HG03520 (cell line): ENCODE measurements around the gene SCN9A.
"Not testable (repeated sequence)": the region's sequence is repeated elsewhere in the genome, so short reads cannot be mapped to it uniquely, and the experiment has no call there.

ENCODE experiments used
- ATAC-seq: cut with Tn5 transposase; IDR thresholded peaks from one replicate; pipeline ENCODE4 v1.9.1; 2021; ENCODE audit warnings: mild to moderate bottlenecking, moderate library complexity; ENCODE audit not compliant: unreplicated experiment

Gene SCN9A

DNA sequence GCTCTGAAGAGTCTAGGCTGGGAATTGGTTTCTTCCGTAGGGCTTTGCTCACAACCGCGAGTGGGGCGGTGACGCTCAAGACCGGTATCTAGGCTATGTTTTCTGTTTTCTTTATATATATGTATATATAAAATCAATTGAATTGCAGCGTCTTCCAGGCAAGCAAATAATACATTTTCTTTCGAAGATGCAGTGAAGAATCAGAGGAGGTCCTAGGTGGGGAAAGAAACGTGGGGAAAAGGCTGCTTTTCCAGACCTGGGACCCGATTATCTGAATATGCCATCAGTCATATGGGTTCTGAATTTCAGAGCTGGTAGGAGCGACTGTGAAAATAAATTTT lies 714 bp upstream of the SCN9A start:
- no peak for ATAC-seq

DNA sequence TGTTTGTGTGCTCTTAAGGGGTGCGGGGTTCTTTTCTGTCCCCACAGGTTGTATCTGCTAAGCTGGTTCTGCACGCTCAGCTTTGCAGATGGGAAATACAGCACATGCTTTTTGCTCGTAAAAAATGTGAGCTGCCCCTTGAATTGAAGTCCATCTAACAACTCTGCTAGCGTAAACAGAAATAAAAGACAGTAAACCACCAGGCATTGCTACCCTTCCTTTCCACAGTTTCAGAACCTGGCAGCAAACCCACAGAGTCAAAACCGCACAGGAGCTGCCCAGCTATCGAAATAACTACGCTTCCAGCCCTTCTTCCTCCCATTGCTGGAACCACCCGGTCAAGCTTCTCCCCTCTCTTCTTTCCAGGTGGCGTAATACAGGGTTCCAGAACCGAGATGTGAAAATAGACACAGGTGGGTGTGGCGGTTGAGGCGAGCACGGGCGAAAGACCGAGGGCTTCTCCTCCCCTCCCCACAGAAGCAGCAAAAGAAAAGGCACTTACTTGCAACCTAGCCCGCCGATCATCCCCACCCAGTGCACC lies 479 bp downstream of the SCN9A start:
- ATAC-seq = no peak

DNA sequence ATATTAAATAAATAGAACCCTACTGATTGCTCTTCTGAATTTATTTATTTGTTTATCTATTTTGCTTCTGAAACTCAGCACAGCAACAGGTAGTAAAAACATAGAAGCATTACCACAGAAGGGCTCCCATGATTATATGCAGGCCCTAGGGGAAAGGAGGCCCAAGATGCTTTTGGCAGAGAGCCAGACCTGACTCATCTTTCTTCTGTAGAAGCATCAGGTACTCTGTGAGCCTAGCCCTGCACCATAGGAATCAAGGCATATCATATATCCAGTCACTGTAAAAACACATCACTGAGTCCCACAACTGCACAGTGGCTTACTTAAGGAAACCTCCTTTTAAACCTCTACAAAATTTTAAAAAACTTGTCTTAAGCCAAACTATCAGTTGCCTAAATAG lies 1.8 kb downstream of the SCN9A start:
- ATAC-seq = no peak

DNA sequence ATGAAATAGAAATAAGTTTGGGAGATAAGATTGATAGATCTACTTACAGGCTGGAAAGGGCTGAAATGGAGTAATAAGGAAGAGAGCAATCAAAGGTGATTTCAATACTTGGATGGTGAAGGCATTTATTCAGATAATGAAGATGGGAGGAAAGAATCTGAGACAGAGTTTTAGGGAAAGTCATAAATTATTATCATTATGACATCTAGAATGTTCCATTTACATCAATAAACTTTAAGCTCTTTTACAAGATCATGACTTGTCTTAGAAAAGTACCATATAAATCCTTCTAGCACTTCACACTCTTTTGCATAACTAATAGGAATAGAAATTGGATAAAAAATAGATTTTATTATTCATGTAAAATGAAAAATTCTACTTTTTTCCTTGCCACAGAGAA lies 2.2 kb downstream of the SCN9A start:
- no peak for ATAC-seq

DNA sequence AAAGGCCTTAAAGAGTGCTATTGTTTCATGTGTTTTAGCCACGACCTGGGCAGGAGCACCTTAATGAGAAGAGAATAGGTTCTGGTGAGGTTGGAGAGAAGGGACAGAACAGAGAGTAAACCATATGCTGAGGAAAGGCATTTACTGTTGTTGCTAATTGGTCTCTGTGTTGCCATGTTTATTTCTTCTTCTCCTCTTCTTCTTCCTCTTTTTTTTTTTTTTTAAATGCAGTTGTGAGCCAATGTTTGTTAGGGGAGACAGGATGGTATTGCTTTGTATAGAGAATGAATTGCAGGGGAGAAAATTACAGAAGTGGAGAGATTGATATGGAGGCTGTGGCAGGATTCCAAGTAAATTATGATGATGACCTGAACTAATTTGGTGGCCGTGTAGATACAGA lies 2.6 kb downstream of the SCN9A start:
- ATAC-seq = no peak

DNA sequence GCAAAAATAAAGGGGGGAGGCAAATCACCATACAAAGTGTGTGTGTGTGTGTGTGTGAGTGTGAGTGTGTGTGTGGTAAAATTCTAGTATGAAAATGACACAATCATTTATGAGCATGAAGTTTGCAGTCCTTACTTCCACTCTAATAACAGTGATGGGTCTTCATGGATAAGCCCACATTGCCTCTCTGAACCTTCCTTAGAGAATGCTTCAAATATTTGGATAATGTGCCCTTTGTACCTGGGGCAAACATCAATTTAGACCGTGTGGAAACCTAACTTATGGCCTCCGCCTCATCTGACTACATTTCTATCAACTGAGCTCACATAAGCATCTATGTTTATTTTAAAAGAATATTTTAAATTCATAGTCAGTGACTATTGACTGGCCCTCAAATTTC lies 3.7 kb downstream of the SCN9A start:
- ATAC-seq = no peak

DNA sequence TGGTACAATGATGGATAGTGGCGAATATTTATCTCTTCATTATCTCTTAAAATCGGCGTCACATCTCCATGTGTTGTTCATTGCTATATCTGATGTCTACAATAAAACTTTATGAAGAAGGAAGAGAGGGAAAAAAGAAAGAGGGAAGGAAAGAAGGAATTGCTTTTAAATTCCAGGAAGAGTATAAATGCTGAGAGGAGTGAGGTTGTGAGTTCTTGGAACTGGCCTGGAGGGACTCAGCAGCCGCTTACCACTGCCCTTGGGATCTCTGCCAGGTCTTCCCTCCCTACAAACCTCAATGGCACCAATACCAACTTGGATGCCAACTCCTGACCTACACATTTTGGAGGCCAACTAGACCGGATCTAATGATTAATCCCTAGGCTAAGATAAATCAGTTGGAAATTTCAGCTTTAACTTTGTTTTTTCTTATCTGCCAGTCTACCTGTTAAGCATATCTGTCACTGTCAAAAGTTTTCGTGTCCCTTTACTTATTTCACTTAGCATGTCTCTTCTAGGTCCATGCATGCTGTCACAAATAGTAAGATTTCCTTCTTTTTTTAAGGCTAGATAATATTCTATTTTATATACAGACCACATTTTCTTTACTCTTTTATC lies 9.8 kb downstream of the SCN9A start:
- no peak for ATAC-seq

DNA sequence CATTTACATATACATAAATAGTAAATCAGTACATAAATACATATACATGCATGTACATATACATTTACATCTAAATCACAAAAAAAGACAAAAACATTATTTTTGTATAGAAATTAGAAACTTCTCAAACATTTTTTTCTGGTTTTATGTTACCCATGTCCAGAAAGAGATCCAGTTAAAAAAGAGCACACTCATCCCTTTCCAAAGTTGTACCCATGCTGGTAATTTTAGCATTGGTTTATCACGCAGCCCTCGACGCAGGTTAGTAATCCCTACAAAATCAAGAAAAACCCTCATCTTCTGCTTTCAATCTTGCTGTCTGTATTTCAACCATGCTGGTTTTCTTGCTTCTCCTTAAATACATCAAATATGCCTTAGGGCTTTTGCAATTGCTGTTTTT lies 10.5 kb downstream of the SCN9A start:
- ATAC-seq = no peak

DNA sequence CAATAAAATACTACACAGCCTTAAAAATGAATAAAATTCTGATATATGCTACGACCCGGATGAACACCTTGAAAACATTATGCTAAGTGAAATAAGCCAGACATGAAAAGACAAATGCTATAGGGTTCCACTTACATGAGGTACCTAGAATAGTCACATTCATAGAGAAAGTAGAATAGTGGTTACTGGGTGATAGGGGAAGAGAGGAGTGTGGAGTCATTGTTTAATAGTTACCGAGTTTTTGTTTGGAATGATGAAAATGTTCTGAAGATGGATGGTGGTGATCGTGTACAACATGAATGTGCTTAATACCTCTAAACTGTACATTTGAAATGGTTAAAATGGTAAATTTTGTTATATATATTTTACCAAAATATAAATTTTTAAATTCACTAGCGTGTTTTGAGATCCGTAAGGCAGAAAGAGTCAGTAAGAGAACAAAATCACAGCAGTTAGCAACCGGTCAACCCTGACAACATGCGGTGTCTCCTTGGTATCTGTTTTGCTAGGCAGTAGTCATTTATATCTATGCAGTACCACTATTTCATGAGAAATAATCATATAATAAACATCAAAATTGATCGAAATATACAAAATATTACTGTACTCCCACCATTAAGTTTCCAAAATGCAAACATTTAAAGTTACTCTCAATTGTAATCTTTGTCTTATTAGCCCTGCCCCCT lies 11.1 kb downstream of the SCN9A start:
- ATAC-seq = no peak

DNA sequence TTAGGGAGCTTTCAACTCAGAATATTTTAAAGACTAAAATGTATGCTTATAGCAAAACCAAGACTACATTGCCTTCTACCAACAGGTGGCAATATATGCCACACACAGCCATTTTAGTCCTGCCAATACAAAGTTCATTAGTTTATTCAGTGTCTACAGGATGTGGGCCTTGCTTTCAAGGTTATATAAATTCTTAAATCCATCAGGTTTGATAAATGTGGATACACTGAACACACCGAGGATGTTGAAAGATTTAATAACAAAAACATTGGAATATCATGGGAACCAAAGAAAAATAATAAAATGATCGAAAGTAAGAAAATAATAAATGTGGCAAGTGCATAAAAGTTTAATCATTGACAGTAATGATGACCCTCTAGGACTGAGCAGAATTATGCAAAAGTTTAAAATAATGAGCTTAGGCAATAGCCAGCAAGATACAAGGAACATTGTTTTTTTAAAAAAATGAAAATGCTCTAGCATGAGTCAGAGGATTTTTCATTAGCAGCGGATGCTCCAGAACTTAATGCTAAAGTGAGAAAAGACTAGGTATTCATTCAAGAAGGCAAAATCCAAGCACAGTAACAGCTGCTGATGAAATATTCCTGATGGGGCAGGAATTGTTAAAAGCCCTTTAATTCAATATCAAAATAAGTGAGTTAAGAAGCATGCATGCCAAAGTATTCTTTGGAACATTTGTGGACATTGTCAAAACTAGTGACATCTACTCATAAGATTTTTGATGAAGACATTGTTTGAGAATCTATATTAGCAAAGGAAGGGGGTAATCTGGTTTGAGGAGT lies 14.2 kb downstream of the SCN9A start:
- ATAC-seq = peak; percentile 52

DNA sequence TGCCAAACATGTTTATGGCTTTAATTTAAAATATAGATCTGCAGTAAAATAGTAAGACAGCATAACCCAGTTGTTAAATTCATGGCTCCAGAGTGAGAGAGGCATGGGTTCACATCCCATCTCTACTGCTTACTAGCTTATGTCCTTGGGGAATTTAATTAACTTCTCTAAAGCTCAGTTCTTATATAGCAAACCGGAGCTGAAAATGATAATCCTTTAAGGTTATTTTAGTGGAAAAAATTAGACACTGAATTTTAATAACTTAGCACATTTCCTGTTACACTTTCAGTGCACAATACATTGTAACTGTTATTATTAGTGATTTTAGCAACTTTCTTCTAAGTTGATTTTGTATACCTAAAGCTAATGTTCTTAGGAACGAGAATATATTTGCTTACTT lies 14.8 kb downstream of the SCN9A start:
- no peak for ATAC-seq

DNA sequence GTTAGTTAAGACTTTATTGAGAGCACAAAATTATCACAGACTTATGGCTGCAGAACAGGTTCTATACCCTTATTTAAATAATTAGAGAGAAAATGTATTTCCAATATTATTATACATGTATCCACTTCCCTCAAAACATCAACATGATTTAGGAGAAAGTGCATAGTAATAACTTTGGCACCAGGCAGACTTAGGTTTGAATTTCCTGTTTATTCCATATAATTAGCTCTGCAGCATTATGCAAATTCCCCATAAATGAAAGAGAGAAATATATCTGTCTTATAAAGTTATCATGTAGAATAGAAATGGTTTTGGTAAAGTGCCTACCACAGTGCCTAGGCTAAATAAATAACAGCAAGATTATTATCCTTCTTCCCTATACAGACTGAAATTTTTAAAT lies 15.3 kb downstream of the SCN9A start:
- ATAC-seq = no peak

DNA sequence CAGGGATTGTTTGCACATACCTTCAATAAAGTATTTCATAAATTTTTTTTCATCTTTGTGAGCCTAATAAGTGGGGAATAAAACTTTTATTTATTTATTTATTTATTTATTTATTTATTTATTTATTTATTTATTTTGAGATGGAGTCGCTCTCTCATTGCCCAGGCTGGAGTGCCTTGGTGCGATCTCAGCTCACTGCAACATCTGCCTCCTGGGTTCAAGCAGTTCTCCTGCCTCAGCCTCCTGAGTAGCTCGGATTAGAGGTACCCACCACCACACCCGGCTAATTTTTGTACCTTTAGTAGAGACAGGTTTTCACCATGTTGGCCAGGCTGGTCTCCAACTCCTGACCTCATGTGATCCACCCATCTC lies 17.8 kb downstream of the SCN9A start:
- ATAC-seq = not testable (repeated sequence)

DNA sequence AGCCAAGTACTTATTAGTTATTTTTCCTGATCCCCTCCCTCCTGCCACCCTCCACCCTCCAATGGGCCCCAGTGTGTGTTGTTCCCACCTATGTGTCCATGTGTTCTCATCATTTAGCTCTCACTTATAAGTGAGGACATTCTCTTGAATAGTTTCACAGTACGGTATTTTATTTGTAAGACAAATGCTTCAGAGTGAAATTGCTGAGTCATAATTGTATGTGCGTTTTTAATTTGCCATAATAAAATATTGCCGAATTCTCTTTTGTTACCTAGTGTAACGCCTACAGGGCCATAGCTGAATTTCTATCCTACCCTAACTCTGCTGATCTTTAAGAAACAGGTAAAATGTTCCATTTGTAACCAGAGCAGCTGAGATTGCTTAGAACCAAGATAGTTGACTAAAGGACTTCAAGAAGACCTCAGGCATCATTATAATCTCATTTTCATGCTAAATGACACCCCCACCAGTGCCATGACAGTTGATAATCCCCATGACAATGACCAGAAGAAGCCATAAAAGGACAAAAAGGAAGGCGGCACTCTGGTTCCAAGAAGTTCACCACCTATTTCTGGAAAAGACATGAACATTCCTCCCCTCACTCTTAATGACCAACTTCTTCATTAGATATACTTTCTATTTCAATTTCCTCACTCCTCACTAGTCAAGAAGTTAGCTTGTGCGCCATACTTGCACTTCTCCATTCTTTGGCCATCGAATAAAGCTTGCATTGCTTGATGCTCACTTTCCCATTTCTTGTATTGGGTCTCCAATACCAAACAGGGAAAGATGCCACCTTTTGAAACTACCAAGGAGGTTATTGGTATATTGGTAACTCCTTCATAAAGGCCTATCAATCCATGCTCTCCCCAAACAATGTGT lies 18.4 kb downstream of the SCN9A start:
- no peak for ATAC-seq

DNA sequence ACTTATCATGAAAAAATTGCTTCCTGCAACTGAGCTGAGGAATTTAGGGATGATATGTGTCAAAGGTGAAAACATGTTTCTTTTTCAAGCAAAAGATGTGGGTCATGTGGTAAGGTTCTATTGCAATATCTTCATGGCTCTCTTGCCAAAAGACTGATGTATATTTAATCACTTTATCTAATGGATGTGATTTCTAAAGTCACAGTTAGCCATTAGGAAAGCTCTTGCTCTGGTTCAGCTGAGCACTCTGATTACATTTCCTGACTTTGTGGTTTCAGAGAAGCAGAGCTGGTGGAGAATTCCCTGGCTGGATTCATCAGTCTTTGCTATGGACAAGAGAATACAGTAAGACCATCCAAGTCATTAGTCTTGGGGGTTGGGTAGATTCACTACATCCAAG lies 24.4 kb downstream of the SCN9A start:
- no peak for ATAC-seq

DNA sequence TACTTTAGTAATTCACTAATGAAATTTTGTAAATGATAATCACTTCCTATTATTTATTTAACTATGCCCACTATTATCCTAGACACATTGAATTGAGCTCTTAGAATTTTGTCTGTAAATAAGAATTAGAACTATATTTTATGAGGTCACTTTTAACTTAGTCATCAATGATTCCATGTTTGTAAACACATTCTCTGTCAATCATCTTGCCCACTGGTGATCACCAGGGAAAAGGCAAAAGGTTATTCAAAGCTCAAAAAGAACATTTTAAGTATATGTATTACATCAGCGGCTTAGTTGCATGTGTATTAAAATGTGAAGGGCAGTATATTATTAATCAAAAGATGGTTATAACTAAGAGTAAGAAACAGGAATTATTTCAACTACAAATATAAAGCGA lies 25.2 kb downstream of the SCN9A start:
- ATAC-seq = no peak

DNA sequence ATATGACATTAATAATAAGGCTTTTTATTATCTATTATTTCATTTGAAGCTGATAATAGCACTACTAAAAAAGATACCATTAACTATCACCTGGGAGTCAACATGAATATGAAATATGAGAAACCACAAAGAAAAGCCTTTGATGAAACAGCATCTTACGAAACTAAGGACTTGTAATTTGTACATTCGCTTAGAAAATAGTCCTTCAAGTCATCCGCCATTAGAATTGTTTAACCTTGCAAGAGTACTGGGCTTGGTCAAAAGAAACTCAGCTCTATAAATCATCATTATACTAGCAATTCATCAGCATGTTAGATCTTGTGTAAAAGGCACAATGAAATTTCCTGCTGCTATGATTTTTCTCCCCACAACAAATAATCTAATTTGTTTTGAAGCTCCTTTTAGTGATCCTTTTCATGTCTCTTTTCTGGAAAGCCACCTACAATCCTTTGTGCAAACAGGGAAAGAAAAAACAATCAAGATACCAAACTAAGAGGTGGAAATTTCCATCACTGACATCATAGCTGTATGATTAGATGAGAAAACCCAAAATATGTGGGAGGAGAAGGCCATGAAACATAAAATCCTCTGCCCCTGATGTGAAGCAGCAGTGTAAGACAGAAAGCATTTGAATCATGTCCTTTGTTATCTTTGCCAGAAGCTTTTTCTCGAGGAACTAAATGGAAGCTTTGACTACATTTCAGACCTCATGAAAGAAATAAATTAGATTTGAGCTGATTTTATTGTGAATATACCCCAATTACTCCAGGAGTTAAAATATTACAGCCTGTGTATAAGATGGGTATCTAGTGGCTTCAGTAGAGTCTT lies 31.2 kb downstream of the SCN9A start:
- ATAC-seq = no peak

DNA sequence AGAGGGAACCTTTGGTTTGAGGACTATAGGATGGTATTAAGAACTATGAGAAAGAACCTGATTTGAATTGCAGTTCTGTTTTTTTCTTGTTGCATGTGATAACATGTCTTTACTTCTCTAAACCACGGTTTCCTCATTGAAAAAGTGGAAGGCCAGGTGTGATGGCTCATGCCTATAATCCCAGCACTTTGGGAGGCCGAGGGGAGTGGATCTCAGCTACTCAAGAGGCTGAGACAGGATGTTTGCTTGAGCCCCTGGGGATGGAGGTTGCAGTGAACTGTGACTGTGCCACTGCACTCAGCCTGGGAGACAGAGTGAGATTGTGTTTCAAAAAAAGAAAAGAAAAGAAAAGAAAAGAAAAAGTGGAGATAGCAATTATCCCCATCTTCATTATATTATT lies 32.3 kb downstream of the SCN9A start:
- no peak for ATAC-seq

DNA sequence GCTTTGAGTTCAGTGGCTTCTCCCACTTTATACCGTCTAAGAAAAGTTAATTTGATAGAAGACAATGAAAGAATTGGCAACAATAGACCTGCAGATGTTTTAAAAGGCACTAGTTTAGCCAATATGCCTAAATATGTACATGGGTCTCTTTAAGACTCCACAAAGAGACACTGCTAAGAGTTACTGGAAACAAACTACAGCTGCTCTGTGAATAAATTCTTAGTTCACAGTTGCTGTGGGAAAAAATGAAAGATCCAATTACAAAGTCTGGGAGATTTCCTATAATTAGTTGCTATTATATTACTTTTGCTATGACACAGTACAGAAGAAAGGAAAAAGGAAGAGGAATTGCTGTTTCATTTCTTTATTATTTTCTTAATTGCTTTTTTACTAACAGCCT lies 34.3 kb downstream of the SCN9A start:
- ATAC-seq = no peak

DNA sequence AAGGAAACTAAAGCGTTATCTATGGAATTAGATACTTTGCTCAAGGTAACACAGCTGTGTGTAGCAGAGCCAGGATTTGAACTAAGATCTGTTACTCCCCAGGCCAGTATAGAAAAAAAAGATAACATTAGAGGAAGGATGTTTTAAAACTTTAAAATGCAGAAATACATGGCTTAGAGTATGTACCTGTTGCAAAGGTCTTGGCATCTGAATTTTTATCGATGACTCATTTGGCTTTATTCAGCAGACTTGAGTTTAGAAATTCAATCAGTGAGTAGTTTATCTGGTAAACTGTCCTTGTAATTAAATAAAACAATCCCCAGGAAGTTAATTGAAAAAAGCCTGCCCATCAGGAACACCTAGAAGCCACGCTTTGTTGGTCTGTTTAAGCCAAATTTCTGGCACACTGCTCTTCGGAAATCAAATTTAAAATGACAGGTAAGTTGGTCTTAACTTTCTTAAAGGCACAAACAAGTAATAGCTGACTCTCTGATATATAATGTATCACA lies 36.9 kb downstream of the SCN9A start:
- ATAC-seq = no peak
